IMR-90 (cell line): ENCODE data around the gene TNFRSF14.

Experiments
- BHLHE40 ChIP-seq: fragments of 150-350 bp; IDR thresholded peaks from 2 replicates; pipeline ENCODE4 v1.6.1; 2016; ENCODE audit warnings: mild to moderate bottlenecking, low read depth, low read length
- CEBPB ChIP-seq: IDR thresholded peaks from 2 replicates; pipeline ENCODE4 v1.6.1; 2012; ENCODE audit warnings: low read depth, low read length, improper control_type of control experiment
- CHD1 ChIP-seq: IDR thresholded peaks from 2 replicates; pipeline ENCODE4 v1.6.1; 2012; ENCODE audit warnings: low read depth, low read length, improper control_type of control experiment
- CTCF ChIP-seq: conservative IDR thresholded peaks from 2 replicates; pipeline ENCODE4 v1.5.1; 2012; ENCODE audit warnings: mild to moderate bottlenecking, low read depth, low read length, improper control_type of control experiment
- ELK1 ChIP-seq: fragments of 150-350 bp; IDR thresholded peaks from 2 replicates; pipeline ENCODE4 v1.6.1; 2016; ENCODE audit warnings: low read depth, mild to moderate bottlenecking, low read length, moderate library complexity, borderline replicate concordance
- MAFK ChIP-seq: IDR thresholded peaks from 2 replicates; pipeline ENCODE4 v1.6.1; 2012; ENCODE audit warnings: low read depth, low read length, improper control_type of control experiment
- MAZ ChIP-seq: IDR thresholded peaks from 2 replicates; pipeline ENCODE4 v1.6.1; 2012; ENCODE audit warnings: low read depth, mild to moderate bottlenecking, low read length, improper control_type of control experiment, moderate library complexity, borderline replicate concordance
- MXI1 ChIP-seq: IDR thresholded peaks from 2 replicates; pipeline ENCODE4 v1.6.1; 2012; ENCODE audit warnings: low read depth, mild to moderate bottlenecking, low read length, moderate library complexity, borderline replicate concordance
- POLR2A ChIP-seq: IDR thresholded peaks from 2 replicates; pipeline ENCODE4 v1.6.1; 2012; ENCODE audit warnings: mild to moderate bottlenecking, low read depth, low read length
- RAD21 ChIP-seq: IDR thresholded peaks from 2 replicates; pipeline ENCODE4 v1.6.1; 2012; ENCODE audit warnings: low read length, improper control_type of control experiment
- RCOR1 ChIP-seq: IDR thresholded peaks from 2 replicates; pipeline ENCODE4 v1.6.1; 2012; ENCODE audit warnings: mild to moderate bottlenecking, low read length, improper control_type of control experiment; ENCODE audit not compliant: insufficient replicate concordance
- RFX5 ChIP-seq: IDR thresholded peaks from 2 replicates; pipeline ENCODE4 v1.8.0; 2012; ENCODE audit warnings: low read depth, mild to moderate bottlenecking, low read length, moderate library complexity
- SMC3 ChIP-seq: fragments of 150-350 bp; IDR thresholded peaks from 2 replicates; pipeline ENCODE4 v1.6.1; 2016; ENCODE audit warnings: low read depth, mild to moderate bottlenecking, antibody characterized with exemption, low read length, moderate library complexity
- USF2 ChIP-seq: fragments of 150-350 bp; IDR thresholded peaks from 2 replicates; pipeline ENCODE4 v1.6.1; 2017; ENCODE audit warnings: mild to moderate bottlenecking, antibody characterized with exemption, low read length, low read depth

- TF ChIP-seq CTCF (no peak), USF2 (no peak), BHLHE40 (no peak), ELK1 (no peak), POLR2A (no peak), CEBPB (no peak), MAZ (no peak), RFX5 (no peak), MAFK (no peak), RCOR1 (no peak), MXI1 (no peak), CHD1 (no peak), RAD21 (no peak), SMC3 (no peak)
These were observed 32.1 kb upstream of the TNFRSF14 start for GRCh38 chr1:2523891-2524609.
